ENCODE data around the gene TRNP1. TPM values are rescaled to one million over a fixed set of nuclear protein-coding genes. Genes with fewer than 3 reads are reported as not detected.

TRNP1 gene
- total RNA-seq, 1 donor from 2014 or later: 19.2 TPM

GRCh38 chr1:26961826-26962225, 31.7 kb upstream of the TRNP1 start:
- FAIRE-seq (peak; percentile 65), DNase-seq (ENCODE audit: low read depth) (peak; percentile 85)
- no peak overlapping the region for H3K27ac ChIP-seq (ENCODE audit: low read depth, low read length)
- H3K79me2 ChIP-seq (ENCODE audit: insufficient read depth, low read length): no peaks in the 10 kb centered on the region
- Mint-ChIP-seq H3K27me3 (ENCODE audit: low read depth, unreplicated experiment) (peaks cover 23% of the 10 kb centered on the region), H3K36me3 (ENCODE audit: low read depth, unreplicated experiment) (peaks cover 4% of the 10 kb centered on the region), H3K9me3 (ENCODE audit: unreplicated experiment) (no peaks in the 10 kb centered on the region), H3K4me1 (ENCODE audit: low read depth, unreplicated experiment) (no peaks in the 10 kb centered on the region), H3K27ac (ENCODE audit: unreplicated experiment) (no peak overlapping the region), H3K4me3 (ENCODE audit: unreplicated experiment) (no peak overlapping the region)
- H3K9me3 ChIP-seq (ENCODE audit: insufficient read depth, low read depth, low read length): no peaks in the 10 kb centered on the region
- H3K4me1 ChIP-seq (ENCODE audit: insufficient read depth, low read length): peaks cover 5% of the 10 kb centered on the region
- no peak overlapping the region for H3K4me2 ChIP-seq (ENCODE audit: low read length)
- H3K4me3 ChIP-seq (ENCODE audit: insufficient read depth, low read depth, low read length): no peak overlapping the region
- no peaks in the 10 kb centered on the region for H3K36me3 ChIP-seq (ENCODE audit: insufficient read depth, low read length)
- H3K9ac ChIP-seq (ENCODE audit: low read length): no peak overlapping the region
- no peak for TF ChIP-seq EZH2 (IDR thresholded peaks at IDR 0.05; ENCODE audit: insufficient read depth, low read length)
- TF ChIP-seq CTCF (IDR thresholded peaks at IDR 0.05; ENCODE audit: insufficient read depth, low read depth, low read length): no peak
- H2AFZ ChIP-seq (ENCODE audit: low read depth, low read length): no peak overlapping the region
- H4K20me1 ChIP-seq (ENCODE audit: insufficient read depth, low read length): no peaks in the 10 kb centered on the region
- peaks cover 29% of the 10 kb centered on the region for H3K27me3 ChIP-seq (ENCODE audit: insufficient read depth, low read length)

GRCh38 chr1:26965213-26965612, 28.3 kb upstream of the TRNP1 start:
- Histone ChIP-seq H3K27ac (ENCODE audit: low read depth, low read length) (no peak overlapping the region), H3K4me1 (ENCODE audit: insufficient read depth, low read length) (peaks cover 5% of the 10 kb centered on the region), H3K4me3 (ENCODE audit: insufficient read depth, low read depth, low read length) (no peak overlapping the region), H3K79me2 (ENCODE audit: insufficient read depth, low read length) (no peaks in the 10 kb centered on the region), H3K4me2 (ENCODE audit: low read length) (no peak overlapping the region), H3K9me3 (ENCODE audit: insufficient read depth, low read depth, low read length) (no peaks in the 10 kb centered on the region), H3K36me3 (ENCODE audit: insufficient read depth, low read length) (no peaks in the 10 kb centered on the region), H3K9ac (ENCODE audit: low read length) (no peak overlapping the region), H2AFZ (ENCODE audit: low read depth, low read length) (no peak overlapping the region), H4K20me1 (ENCODE audit: insufficient read depth, low read length) (no peaks in the 10 kb centered on the region), H3K27me3 (ENCODE audit: insufficient read depth, low read length) (peaks cover 16% of the 10 kb centered on the region)
- Mint-ChIP-seq H3K36me3 (ENCODE audit: low read depth, unreplicated experiment) (no peaks in the 10 kb centered on the region), H3K4me1 (ENCODE audit: low read depth, unreplicated experiment) (no peaks in the 10 kb centered on the region), H3K27me3 (ENCODE audit: low read depth, unreplicated experiment) (peaks cover 20% of the 10 kb centered on the region), H3K4me3 (ENCODE audit: unreplicated experiment) (no peak overlapping the region), H3K9me3 (ENCODE audit: unreplicated experiment) (no peaks in the 10 kb centered on the region), H3K27ac (ENCODE audit: unreplicated experiment) (no peak overlapping the region)
- FAIRE-seq (no peak), DNase-seq (ENCODE audit: low read depth) (no peak)
- TF ChIP-seq EZH2 (IDR thresholded peaks at IDR 0.05; ENCODE audit: insufficient read depth, low read length) (no peak), CTCF (IDR thresholded peaks at IDR 0.05; ENCODE audit: insufficient read depth, low read depth, low read length) (no peak)

GRCh38 chr1:26965628-26966027, 27.9 kb upstream of the TRNP1 start:
- Histone ChIP-seq H3K27ac (ENCODE audit: low read depth, low read length) (no peak overlapping the region), H3K27me3 (ENCODE audit: insufficient read depth, low read length) (peaks cover 12% of the 10 kb centered on the region), H3K79me2 (ENCODE audit: insufficient read depth, low read length) (no peaks in the 10 kb centered on the region), H4K20me1 (ENCODE audit: insufficient read depth, low read length) (no peaks in the 10 kb centered on the region), H3K4me3 (ENCODE audit: insufficient read depth, low read depth, low read length) (no peak overlapping the region), H3K4me2 (ENCODE audit: low read length) (no peak overlapping the region), H3K9ac (ENCODE audit: low read length) (no peak overlapping the region), H3K4me1 (ENCODE audit: insufficient read depth, low read length) (peaks cover 5% of the 10 kb centered on the region), H2AFZ (ENCODE audit: low read depth, low read length) (no peak overlapping the region), H3K36me3 (ENCODE audit: insufficient read depth, low read length) (no peaks in the 10 kb centered on the region), H3K9me3 (ENCODE audit: insufficient read depth, low read depth, low read length) (no peaks in the 10 kb centered on the region)
- Mint-ChIP-seq H3K36me3 (ENCODE audit: low read depth, unreplicated experiment) (no peaks in the 10 kb centered on the region), H3K27me3 (ENCODE audit: low read depth, unreplicated experiment) (peaks cover 21% of the 10 kb centered on the region), H3K4me3 (ENCODE audit: unreplicated experiment) (no peak overlapping the region), H3K27ac (ENCODE audit: unreplicated experiment) (no peak overlapping the region), H3K9me3 (ENCODE audit: unreplicated experiment) (no peaks in the 10 kb centered on the region), H3K4me1 (ENCODE audit: low read depth, unreplicated experiment) (no peaks in the 10 kb centered on the region)
- no peak for DNase-seq (ENCODE audit: low read depth)
- no peak for TF ChIP-seq EZH2 (IDR thresholded peaks at IDR 0.05; ENCODE audit: insufficient read depth, low read length)
- TF ChIP-seq CTCF (IDR thresholded peaks at IDR 0.05; ENCODE audit: insufficient read depth, low read depth, low read length): no peak
- no peak for FAIRE-seq

Data from astrocyte (in vitro differentiated cells and primary cell).